ENCODE data around the gene EYS. TPM values are rescaled to one million over a fixed set of nuclear protein-coding genes. Genes with fewer than 3 reads are reported as not detected.

EYS gene
- total RNA-seq, 1 donor from 2014 or later, result 0.06 TPM

- no peak overlapping the region for H3K4me3 ChIP-seq (ENCODE audit: low read depth, low read length)
- no peak for DNase-seq (ENCODE audit: low read depth)
- no peak for TF ChIP-seq CTCF (conservative IDR thresholded peaks at IDR 0.05; ENCODE audit: low read depth, low read length)
Observed at GRCh38 chr6:65170273-65170672, 536.8 kb downstream of the EYS start.

GRCh38 chr6:65161661-65162060 lies 545.4 kb downstream of the EYS start:
- no peak overlapping the region for H3K4me3 ChIP-seq (ENCODE audit: low read depth, low read length)
- no peak for TF ChIP-seq CTCF (conservative IDR thresholded peaks at IDR 0.05; ENCODE audit: low read depth, low read length)
- DNase-seq (ENCODE audit: low read depth), result no peak

GRCh38 chr6:65157025-65157424 lies 550.0 kb downstream of the EYS start:
- TF ChIP-seq CTCF (conservative IDR thresholded peaks at IDR 0.05; ENCODE audit: low read depth, low read length), result no peak
- DNase-seq (ENCODE audit: low read depth), result no peak
- no peak overlapping the region for H3K4me3 ChIP-seq (ENCODE audit: low read depth, low read length)

- DNase-seq (ENCODE audit: low read depth), result no peak
- no peak overlapping the region for H3K4me3 ChIP-seq (ENCODE audit: low read depth, low read length)
- TF ChIP-seq CTCF (conservative IDR thresholded peaks at IDR 0.05; ENCODE audit: low read depth, low read length), result no peak
Observed at GRCh38 chr6:65155083-65155482, 551.9 kb downstream of the EYS start.

- H3K4me3 ChIP-seq (ENCODE audit: low read depth, low read length), result no peak overlapping the region
- DNase-seq (ENCODE audit: low read depth), result no peak
- no peak for TF ChIP-seq CTCF (conservative IDR thresholded peaks at IDR 0.05; ENCODE audit: low read depth, low read length)
Observed at GRCh38 chr6:65149841-65150240, 557.2 kb downstream of the EYS start.

- DNase-seq (ENCODE audit: low read depth), result no peak
- no peak overlapping the region for H3K4me3 ChIP-seq (ENCODE audit: low read depth, low read length)
- no peak for TF ChIP-seq CTCF (conservative IDR thresholded peaks at IDR 0.05; ENCODE audit: low read depth, low read length)
Observed at GRCh38 chr6:65148839-65149238, 558.2 kb downstream of the EYS start.

- no peak for TF ChIP-seq CTCF (conservative IDR thresholded peaks at IDR 0.05; ENCODE audit: low read depth, low read length)
- H3K4me3 ChIP-seq (ENCODE audit: low read depth, low read length), result no peak overlapping the region
- no peak for DNase-seq (ENCODE audit: low read depth)
Observed at GRCh38 chr6:65135567-65135966, 571.5 kb downstream of the EYS start.

All from epithelial cell of proximal tubule (primary cell).